HG02938 (cell line): ENCODE results near the gene WAC.

Source experiments
- ATAC-seq: cut with Tn5 transposase; IDR thresholded peaks from one replicate; pipeline ENCODE4 v1.9.1; 2021; ENCODE audit warnings: mild to moderate bottlenecking, moderate library complexity; ENCODE audit not compliant: unreplicated experiment

WAC gene

GRCh38 chr10:28523725-28524252 lies 9.1 kb upstream of the WAC start:
- no peak for ATAC-seq

- ATAC-seq, result no peak
Measured at GRCh38 chr10:28530751-28531150, 2.2 kb upstream of the WAC start.

GRCh38 chr10:28533186-28533564 lies 257 bp downstream of the WAC start:
- ATAC-seq, result peak; percentile 1

- ATAC-seq, result peak; percentile 10
Measured at GRCh38 chr10:28533571-28534304, 820 bp downstream of the WAC start.

- no peak for ATAC-seq
Measured at GRCh38 chr10:28535846-28536245, 2.9 kb downstream of the WAC start.

- no peak for ATAC-seq
Measured at GRCh38 chr10:28538595-28538994, 5.7 kb downstream of the WAC start.

GRCh38 chr10:28540145-28540544 lies 7.2 kb downstream of the WAC start:
- no peak for ATAC-seq

GRCh38 chr10:28541717-28542365 lies 8.9 kb downstream of the WAC start:
- ATAC-seq, result no peak

GRCh38 chr10:28542728-28543127 lies 9.8 kb downstream of the WAC start:
- ATAC-seq, result no peak

- no peak for ATAC-seq
Measured at GRCh38 chr10:28544058-28544457, 11.1 kb downstream of the WAC start.

GRCh38 chr10:28545967-28546644 lies 13.2 kb downstream of the WAC start:
- ATAC-seq, result peak; percentile 78

- ATAC-seq, result no peak
Measured at GRCh38 chr10:28548781-28549498, 16.0 kb downstream of the WAC start.

GRCh38 chr10:28551086-28551485 lies 18.2 kb downstream of the WAC start:
- no peak for ATAC-seq

GRCh38 chr10:28552775-28553174 lies 19.9 kb downstream of the WAC start:
- ATAC-seq, result no peak

GRCh38 chr10:28554009-28554408 lies 21.1 kb downstream of the WAC start:
- no peak for ATAC-seq

GRCh38 chr10:28554952-28555351 lies 22.0 kb downstream of the WAC start:
- no peak for ATAC-seq

GRCh38 chr10:28555358-28555757 lies 22.4 kb downstream of the WAC start:
- no peak for ATAC-seq

GRCh38 chr10:28556142-28556541 lies 23.2 kb downstream of the WAC start:
- ATAC-seq, result no peak

GRCh38 chr10:28558186-28558585 lies 25.3 kb downstream of the WAC start:
- no peak for ATAC-seq

- ATAC-seq, result no peak
Measured at GRCh38 chr10:28558923-28559508, 26.1 kb downstream of the WAC start.

GRCh38 chr10:28559618-28560017 lies 26.7 kb downstream of the WAC start:
- no peak for ATAC-seq
